Stimulated activated memory B cell treated with anti-CD40 and anti-IgM and Interleukin-4, amounts not matched to agents 10 μg/mL and 1 μg/mL and 100 μg/mL, for 72 hours (primary cell): ENCODE results near the gene TOR2A.

ENCODE experiments used
- ATAC-seq: fragments of 150-1000 bp; cut with Tn5 transposase; 2 replicates; pipeline ENCODE4 v1.10.0; 2021
- H3K27ac Mint-ChIP-seq: one replicate; pipeline ENCODE4 v1.8.0; 2022; ENCODE audit warnings: mild to moderate bottlenecking, mixed read lengths
- H3K27me3 Mint-ChIP-seq: one replicate; pipeline ENCODE4 v1.8.0; 2022; ENCODE audit warnings: mixed read lengths
- H3K36me3 Mint-ChIP-seq: one replicate; pipeline ENCODE4 v1.8.0; 2022; ENCODE audit warnings: mixed read lengths
- H3K4me1 Mint-ChIP-seq: one replicate; pipeline ENCODE4 v1.8.0; 2022; ENCODE audit warnings: mixed read lengths
- H3K4me3 Mint-ChIP-seq: one replicate; pipeline ENCODE4 v1.8.0; 2022; ENCODE audit warnings: mild to moderate bottlenecking, moderate library complexity, mixed read lengths
- H3K9me3 Mint-ChIP-seq: one replicate; pipeline ENCODE4 v1.8.0; 2022; ENCODE audit warnings: mixed read lengths

Gene TOR2A

GRCh38 chr9:127689329-127690000 is 45.6 kb downstream of the TOR2A start:
- Mint-ChIP-seq H3K27ac (no peak overlapping the region), H3K9me3 (no peaks in the 10 kb centered on the region), H3K36me3 (no peaks in the 10 kb centered on the region), H3K27me3 (peaks cover 14% of the 10 kb centered on the region), H3K4me3 (no peak overlapping the region), H3K4me1 (no peaks in the 10 kb centered on the region)
- ATAC-seq = no peak

- H3K36me3 Mint-ChIP-seq = no peaks in the 10 kb centered on the region
- no peak overlapping the region for H3K4me3 Mint-ChIP-seq
- H3K4me1 Mint-ChIP-seq = no peaks in the 10 kb centered on the region
- no peak overlapping the region for H3K27ac Mint-ChIP-seq
- H3K9me3 Mint-ChIP-seq = no peaks in the 10 kb centered on the region
- H3K27me3 Mint-ChIP-seq = peaks cover 25% of the 10 kb centered on the region
- ATAC-seq = no peak
Observed at GRCh38 chr9:127686461-127687393, 48.4 kb downstream of the TOR2A start.

DNA sequence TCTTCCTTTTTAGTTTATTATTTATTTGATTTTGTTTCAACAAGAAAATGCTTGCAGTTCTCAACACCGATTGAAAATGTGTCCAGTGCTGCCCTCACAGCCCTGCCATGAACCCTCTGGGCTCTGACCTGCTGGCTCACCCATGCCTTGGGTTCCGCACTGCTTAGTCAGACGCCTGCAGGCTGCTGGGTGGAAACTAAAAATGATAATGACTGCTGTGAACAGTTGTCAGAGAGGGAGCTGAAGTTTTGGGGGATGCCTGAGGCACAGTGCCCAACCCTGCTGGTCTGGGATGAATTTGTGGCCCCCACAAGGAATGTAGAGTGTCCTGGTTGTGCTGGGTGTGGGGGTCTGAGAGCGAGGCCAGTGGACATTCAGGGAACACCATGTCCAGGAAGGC is 50.5 kb downstream of the TOR2A start:
- no peak overlapping the region for H3K4me3 Mint-ChIP-seq
- no peaks in the 10 kb centered on the region for H3K9me3 Mint-ChIP-seq
- no peaks in the 10 kb centered on the region for H3K4me1 Mint-ChIP-seq
- H3K27ac Mint-ChIP-seq = no peak overlapping the region
- H3K36me3 Mint-ChIP-seq = no peaks in the 10 kb centered on the region
- ATAC-seq = no peak
- peaks cover 40% of the 10 kb centered on the region for H3K27me3 Mint-ChIP-seq

DNA sequence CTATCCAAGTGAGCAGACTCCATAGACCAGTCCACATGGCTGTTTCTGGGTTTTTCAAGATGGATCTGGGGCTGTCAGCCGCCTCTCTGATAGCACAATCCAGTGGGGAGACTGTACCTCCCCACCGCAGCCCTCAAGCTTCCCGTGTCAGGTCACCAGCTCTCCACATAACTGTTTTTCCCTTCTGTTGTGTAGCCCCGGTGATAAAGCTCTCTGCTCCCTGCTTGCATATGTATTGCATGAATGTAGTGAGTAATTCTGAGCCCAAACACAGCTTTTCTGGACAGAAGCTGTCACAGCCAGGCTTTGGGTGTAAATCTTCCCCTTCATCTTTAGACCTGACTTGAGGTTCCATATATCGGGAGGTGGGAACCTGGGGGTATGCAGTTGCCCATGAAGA is 51.4 kb downstream of the TOR2A start:
- Mint-ChIP-seq H3K4me1 (no peaks in the 10 kb centered on the region), H3K9me3 (no peaks in the 10 kb centered on the region), H3K4me3 (no peak overlapping the region), H3K36me3 (no peaks in the 10 kb centered on the region), H3K27me3 (peaks cover 49% of the 10 kb centered on the region), H3K27ac (no peak overlapping the region)
- no peak for ATAC-seq

DNA sequence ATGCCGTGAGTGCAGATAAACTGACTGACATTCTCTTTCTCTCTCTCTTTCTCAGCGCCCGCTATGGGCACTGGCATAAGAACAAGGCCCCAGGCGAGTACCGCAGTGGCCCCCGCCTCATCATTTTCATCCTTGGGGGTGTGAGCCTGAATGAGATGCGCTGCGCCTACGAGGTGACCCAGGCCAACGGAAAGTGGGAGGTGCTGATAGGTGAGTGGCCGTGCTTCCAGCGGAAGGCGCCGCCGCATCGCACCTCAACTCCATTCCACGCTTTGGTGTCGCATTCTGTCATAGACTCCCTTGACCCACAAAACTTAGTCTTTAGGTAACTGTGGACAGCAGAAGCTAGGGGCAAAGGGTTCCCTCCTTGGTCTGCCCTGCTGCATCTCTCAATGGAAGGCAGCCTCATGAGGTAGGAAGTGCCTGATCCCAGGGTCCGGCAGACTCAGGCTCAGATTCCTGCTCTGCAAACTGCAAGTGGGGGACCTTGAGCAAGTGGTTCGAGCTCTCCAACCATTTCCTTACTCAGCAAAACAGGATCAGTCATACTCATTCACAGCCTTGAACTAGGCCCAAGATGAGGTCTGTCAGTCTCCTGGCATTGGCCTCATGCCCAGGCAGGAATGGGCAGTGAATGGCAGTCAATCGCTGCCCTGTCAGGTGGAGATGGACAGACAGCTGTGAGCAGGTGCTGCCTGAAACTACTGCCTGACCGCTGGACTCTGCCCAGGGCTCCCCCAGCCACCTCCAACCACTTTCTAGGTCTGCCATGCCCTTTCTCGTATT is 52.5 kb downstream of the TOR2A start:
- no peak overlapping the region for H3K4me3 Mint-ChIP-seq
- no peak for ATAC-seq

More for the DNA sequence above, 52.5 kb downstream of the TOR2A start:
- H3K27me3 Mint-ChIP-seq = peaks cover 53% of the 10 kb centered on the region
- H3K9me3 Mint-ChIP-seq = no peaks in the 10 kb centered on the region
- no peaks in the 10 kb centered on the region for H3K4me1 Mint-ChIP-seq
- H3K36me3 Mint-ChIP-seq = no peaks in the 10 kb centered on the region
- no peak overlapping the region for H3K27ac Mint-ChIP-seq
